Fibroblast of villous mesenchyme (primary cell): Measurements from ENCODE around the gene RHOF. TPM values are rescaled to one million over a fixed set of nuclear protein-coding genes. Genes with fewer than 3 reads are reported as not detected.
"Not testable (repeated sequence)": the region's sequence is repeated elsewhere in the genome, so short reads cannot be mapped to it uniquely, and the experiment has no call there.

ENCODE experiments used
- DNase-seq: peaks from one replicate; pipeline ENCODE4 v3.0.0-alpha.2; 2010; ENCODE audit warnings: low read depth
- H3K4me3 ChIP-seq: 2 replicates; pipeline ENCODE4 v1.5.1; 2011; ENCODE audit warnings: low read depth, mild to moderate bottlenecking, low read length
- total RNA-seq: library from RNA; depleted of rRNA; stranded (reverse); fragments of >200 nt; gene quantifications from 2 replicates; pipeline ENCODE4 v1.2.3, GENCODE V29; 2012
- TF ChIP-seq, protein P1 (sequence below): IDR thresholded peaks from 2 replicates; pipeline ENCODE4 v1.5.1; 2012; ENCODE audit warnings: low read depth, mild to moderate bottlenecking, low read length; ENCODE audit not compliant: insufficient read depth

Gene RHOF
- total RNA-seq, 1 donor: 11.7 TPM

DNA sequence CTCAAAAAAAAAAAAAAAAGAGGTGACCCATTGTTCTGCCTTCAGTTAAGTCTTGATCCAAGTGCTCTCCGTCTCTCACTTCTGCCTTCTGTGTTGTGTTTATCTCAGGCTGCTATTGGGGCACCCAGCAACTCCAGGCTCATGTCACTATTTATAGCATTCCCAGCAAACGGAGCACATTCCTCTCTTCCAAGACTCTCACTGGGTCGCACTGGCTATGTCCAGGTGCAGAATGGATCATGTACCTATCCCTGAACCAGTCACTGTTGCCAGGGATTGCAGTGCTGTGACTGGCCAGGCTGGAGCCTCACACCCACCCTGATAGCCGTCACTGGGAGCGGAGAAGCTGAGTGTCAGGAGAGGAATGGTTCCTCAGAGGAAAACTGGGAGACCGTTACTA, 31.2 kb downstream of the RHOF start:
- no peak for DNase-seq
- H3K4me3 ChIP-seq: no peak overlapping the region
- TF ChIP-seq, protein P1, sequence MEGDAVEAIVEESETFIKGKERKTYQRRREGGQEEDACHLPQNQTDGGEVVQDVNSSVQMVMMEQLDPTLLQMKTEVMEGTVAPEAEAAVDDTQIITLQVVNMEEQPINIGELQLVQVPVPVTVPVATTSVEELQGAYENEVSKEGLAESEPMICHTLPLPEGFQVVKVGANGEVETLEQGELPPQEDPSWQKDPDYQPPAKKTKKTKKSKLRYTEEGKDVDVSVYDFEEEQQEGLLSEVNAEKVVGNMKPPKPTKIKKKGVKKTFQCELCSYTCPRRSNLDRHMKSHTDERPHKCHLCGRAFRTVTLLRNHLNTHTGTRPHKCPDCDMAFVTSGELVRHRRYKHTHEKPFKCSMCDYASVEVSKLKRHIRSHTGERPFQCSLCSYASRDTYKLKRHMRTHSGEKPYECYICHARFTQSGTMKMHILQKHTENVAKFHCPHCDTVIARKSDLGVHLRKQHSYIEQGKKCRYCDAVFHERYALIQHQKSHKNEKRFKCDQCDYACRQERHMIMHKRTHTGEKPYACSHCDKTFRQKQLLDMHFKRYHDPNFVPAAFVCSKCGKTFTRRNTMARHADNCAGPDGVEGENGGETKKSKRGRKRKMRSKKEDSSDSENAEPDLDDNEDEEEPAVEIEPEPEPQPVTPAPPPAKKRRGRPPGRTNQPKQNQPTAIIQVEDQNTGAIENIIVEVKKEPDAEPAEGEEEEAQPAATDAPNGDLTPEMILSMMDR: no peak

DNA sequence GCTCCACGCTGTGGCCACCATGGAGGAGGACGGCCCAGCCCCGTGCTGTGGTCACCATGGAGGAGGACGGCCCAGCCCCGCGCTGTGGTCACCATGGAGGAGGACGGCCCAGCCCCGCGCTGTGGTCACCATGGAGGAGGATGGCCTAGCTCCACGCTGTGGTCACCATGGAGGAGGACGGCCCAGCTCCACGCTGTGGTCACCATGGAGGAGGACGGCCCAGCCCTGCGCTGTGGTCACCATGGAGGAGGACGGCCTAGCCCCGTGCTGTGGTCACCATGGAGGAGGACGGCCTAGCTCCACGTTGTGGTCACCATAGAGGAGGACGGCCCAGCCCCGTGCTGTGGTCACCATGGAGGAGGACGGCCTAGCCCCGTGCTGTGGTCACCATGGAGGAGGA, 35.0 kb downstream of the RHOF start:
- H3K4me3 ChIP-seq, DNase-seq: not testable (repeated sequence)

DNA sequence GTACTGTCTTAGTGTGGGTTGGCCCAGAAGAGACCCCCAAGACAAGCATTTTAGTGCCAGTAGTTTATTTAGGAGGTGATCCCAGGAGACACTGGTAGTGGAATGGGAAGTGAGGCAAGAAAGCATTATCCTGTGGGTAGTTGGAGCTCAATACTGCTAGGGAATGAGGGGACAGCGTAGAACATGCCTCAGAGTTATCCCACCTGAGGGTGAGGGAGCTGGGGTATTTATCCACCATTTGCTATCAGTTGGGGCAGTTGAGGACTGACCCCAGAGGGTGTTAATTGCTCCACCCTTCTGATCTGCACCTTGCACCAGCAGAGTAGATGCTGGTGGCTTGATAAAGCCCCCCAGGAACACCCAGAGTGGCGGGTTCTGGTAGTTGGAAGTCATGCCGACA, 37.9 kb downstream of the RHOF start:
- TF ChIP-seq, protein P1: no peak
- no peak for DNase-seq
- H3K4me3 ChIP-seq: no peak overlapping the region

DNA sequence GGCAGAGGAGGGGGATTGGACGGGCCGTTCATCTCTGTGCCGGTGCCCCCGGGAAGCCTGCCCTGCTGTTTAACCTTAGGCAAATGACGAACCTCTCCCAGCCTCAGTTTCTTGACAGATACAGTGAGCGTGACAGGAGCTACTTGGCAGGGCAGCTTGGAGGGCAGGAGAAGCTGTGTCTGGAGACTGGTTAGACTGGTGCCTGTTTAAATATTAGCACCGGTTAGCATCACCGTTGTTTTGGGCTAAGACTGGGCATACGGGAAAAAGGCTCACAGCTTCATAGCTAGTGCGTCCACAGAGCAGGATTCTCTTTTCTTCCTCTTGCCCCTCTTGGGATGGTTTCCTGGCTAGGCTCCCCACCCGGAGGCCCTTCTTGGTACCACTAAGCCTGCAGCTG, 38.7 kb downstream of the RHOF start:
- DNase-seq: no peak
- H3K4me3 ChIP-seq: no peak overlapping the region
- TF ChIP-seq, protein P1: no peak

DNA sequence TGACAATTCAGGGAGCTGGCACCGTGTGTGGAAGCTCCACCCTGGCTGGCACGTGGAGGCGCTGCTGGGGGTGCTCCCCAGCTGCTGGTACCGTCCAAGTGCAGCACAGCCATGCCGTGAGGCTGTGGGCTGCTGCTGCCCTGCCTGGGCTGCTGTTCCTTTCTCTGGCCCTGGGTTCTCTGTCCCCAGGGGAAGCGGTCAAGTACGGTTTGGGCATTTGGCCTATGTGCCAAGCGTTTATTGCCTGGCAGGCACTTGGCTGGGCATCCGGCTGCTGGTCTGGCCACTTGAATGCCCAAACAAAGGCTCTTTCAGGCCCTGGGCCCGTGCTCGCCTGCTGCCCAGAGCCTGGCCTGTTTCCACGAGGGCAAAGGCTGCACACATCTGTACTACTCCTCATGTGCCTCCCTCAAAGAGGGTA, 39.6 kb downstream of the RHOF start:
- TF ChIP-seq, protein P1: no peak
- no peak for DNase-seq

DNA sequence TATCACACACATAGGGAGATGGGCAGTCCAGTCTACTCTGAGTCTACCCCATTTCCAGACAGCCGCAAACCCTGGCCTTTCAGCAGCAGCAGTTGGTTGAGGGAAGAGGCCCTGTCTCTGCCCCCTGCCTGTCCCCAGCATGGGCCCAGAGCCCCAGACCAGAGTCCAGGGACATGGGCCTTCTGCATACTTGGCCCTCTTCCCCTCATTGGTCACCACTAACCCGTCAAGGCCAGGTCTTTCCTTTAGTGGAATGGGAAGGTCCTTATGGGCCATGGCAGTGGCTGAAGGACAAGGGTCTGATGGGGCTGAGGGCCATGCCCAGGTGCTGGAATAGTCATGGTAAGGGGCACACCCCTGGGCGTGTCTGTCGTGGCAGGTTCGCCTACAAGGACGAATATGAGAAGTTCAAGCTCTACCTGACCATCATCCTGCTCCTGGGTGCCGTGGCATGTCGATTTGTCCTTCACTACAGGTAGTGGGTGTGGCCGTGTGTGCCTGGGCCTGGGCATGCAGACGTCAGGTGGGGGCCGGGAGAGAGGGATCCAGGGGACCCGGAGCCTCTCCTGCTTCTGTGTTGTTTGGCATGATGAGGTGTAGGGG, 41.6 kb downstream of the RHOF start:
- no peak for DNase-seq
- TF ChIP-seq, protein P1: no peak

More for the DNA sequence above, 39.6 kb downstream of the RHOF start:
- H3K4me3 ChIP-seq: no peak overlapping the region

DNA sequence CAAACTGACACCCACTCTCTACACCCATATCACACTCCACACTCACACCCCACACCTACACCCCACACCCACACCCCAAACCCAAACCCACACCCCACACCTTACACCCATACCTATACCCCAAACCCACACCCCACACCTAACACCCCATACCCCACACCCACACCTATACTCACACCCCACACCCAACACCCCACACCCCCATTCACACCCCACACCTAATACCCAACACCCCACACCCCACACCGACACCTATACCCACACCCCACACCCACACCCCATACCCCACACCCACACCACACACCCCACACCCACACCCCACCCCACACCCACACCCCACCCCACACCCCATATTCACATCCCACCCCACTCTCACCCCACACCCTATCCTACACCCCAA, 42.5 kb downstream of the RHOF start:
- no peak overlapping the region for H3K4me3 ChIP-seq
- no peak for DNase-seq
- TF ChIP-seq, protein P1: no peak

More for the DNA sequence above, 41.6 kb downstream of the RHOF start:
- H3K4me3 ChIP-seq: no peak overlapping the region
